K562 (cell line): ENCODE measurements around the gene MAMDC2. TPM values are rescaled to one million over a fixed set of nuclear protein-coding genes. Genes with fewer than 3 reads are reported as not detected.

Experiments used
- ATAC-seq: fragments of 200-7000 bp; cut with Tn5 transposase; 3 replicates; pipeline ENCODE4 v1.9.1; 2020; ENCODE audit warnings: moderate library complexity
- BruUV-seq: library from RNA; stranded (reverse); fragments of 400-500 nt; replicated peaks from 2 replicates; lab custom pipeline; 2021; lab: Mats Ljungman, UMichigan
- CTCF ChIA-PET: fragments of 300-600 bp; formaldehyde crosslinking; extraction: SDS; loops from one replicate; lab custom pipeline; 2021; ENCODE audit warnings: low intra/inter-chr PET ratio; lab: Yijun Ruan, JAX
- POLR2A ChIA-PET: fragments of 300-600, 350-650 bp; sonication (Branson Sonifier 250); formaldehyde crosslinking; extraction: SDS; loops from one replicate; lab custom pipeline; 2021; ENCODE audit warnings: antibody characterized with exemption, inconsistent platforms; lab: Yijun Ruan, JAX
- DNase-seq, 4 experiments: peaks; one replicate each; pipeline versions ENCODE4 v3.0.0 to v3.0.0-alpha.2; 2011 to 2018; ENCODE audit warnings: low spot score in 3 of 4, mixed read lengths in 3 of 4; ENCODE audit errors: extremely low read depth in 1 of 4
- FAIRE-seq: peaks from 2 replicates; lab custom pipeline; 2011; peaks lifted over from hg19 to GRCh38; lab: Jason Lieb, UNC
- H2AFZ ChIP-seq: 2 replicates; pipeline ENCODE4 v1.6.0; 2011; ENCODE audit warnings: low read depth, low read length, control low read depth, inconsistent platforms
- H3K27ac ChIP-seq: fragments of 200-600 bp; 3 replicates; pipeline ENCODE4 v1.8.0; 2011; ENCODE audit warnings: low read depth, mild to moderate bottlenecking, control low read depth, inconsistent platforms, low read length, moderate library complexity, mixed read lengths; ENCODE audit errors: extremely low read depth
- H3K27me3 ChIP-seq, 2 experiments: fragments of 300-600 bp in 1 of 2; 2 replicates in 1 of 2; 3 replicates in 1 of 2; pipeline versions ENCODE4 v1.6.0 to v1.8.0; 2011; ENCODE audit warnings: inconsistent platforms in 2 of 2, low read length in 2 of 2, mild to moderate bottlenecking in 1 of 2, mixed read lengths in 1 of 2, moderate library complexity in 1 of 2; ENCODE audit not compliant: control insufficient read depth in 2 of 2, insufficient read depth in 2 of 2
- H3K36me3 ChIP-seq: fragments of 300-600 bp; 3 replicates; pipeline ENCODE4 v1.8.0; 2011; ENCODE audit warnings: mild to moderate bottlenecking, low read length, inconsistent platforms; ENCODE audit not compliant: control insufficient read depth, insufficient read depth
- H3K4me1 ChIP-seq, 2 experiments: fragments of 200-600 bp in 1 of 2; replicated peaks in 1 of 2; 2 replicates in 1 of 2; 3 replicates in 1 of 2; pipeline versions ENCODE4 v1.5.1 to v1.8.0; 2011; ENCODE audit warnings: inconsistent platforms in 2 of 2, low read length in 2 of 2, mild to moderate bottlenecking in 1 of 2, mixed read lengths in 1 of 2, moderate library complexity in 1 of 2; ENCODE audit not compliant: control insufficient read depth in 2 of 2, insufficient read depth in 2 of 2
- H3K4me2 ChIP-seq: 2 replicates; pipeline ENCODE4 v1.6.1; 2011; ENCODE audit warnings: low read length, control low read depth, inconsistent platforms, mixed read lengths; ENCODE audit not compliant: insufficient read depth
- H3K4me3 ChIP-seq: fragments of 200-600 bp; sonication (generic), shearing (Covaris generic); 2 replicates; pipeline ENCODE4 v1.5.1; 2016; ENCODE audit warnings: control low read depth, inconsistent platforms
- H3K79me2 ChIP-seq: fragments of 200-600 bp; 3 replicates; pipeline ENCODE4 v1.8.0; 2011; ENCODE audit warnings: low read length, inconsistent platforms; ENCODE audit not compliant: control insufficient read depth, insufficient read depth
- H3K9ac ChIP-seq, 2 experiments: 2 replicates each; pipeline versions ENCODE4 v1.6.0 to v1.6.1; 2011; ENCODE audit warnings: low read depth in 2 of 2, low read length in 2 of 2, control low read depth in 1 of 2, inconsistent platforms in 1 of 2, mild to moderate bottlenecking in 1 of 2, mixed read lengths in 1 of 2; ENCODE audit not compliant: insufficient read depth in 1 of 2
- H3K9me1 ChIP-seq: one replicate; pipeline ENCODE4 v1.6.0; 2011; ENCODE audit warnings: inconsistent platforms, mild to moderate bottlenecking, low read length, moderate library complexity; ENCODE audit not compliant: control insufficient read depth, insufficient read depth
- H3K9me3 ChIP-seq: replicated peaks from 2 replicates; pipeline ENCODE4 v1.5.1; 2011; ENCODE audit warnings: low read depth, low read length, inconsistent platforms; ENCODE audit not compliant: control insufficient read depth, insufficient read depth
- H4K20me1 ChIP-seq: replicated peaks from 2 replicates; pipeline ENCODE4 v1.6.1; 2011; ENCODE audit warnings: low read length, inconsistent platforms, mixed read lengths; ENCODE audit not compliant: control insufficient read depth, insufficient read depth
- ADNP ChIP-seq: fragments of 200-800 bp; sonication (Bioruptor generic); IDR thresholded peaks from 2 replicates; pipeline ENCODE4 v1.6.1; 2016; ENCODE audit warnings: missing genetic modification characterization, missing compliant biosample characterization
- CBFB ChIP-seq: sonication (generic); formaldehyde crosslinking; IDR thresholded peaks from 2 replicates; pipeline ENCODE4 v1.4.0; 2020; ENCODE audit warnings: mild to moderate bottlenecking, missing genetic modification reagents
- CTBP1 ChIP-seq: fragments of 450-650 bp; IDR thresholded peaks from 2 replicates; pipeline ENCODE4 v1.6.1; 2016; ENCODE audit warnings: borderline replicate concordance
- HEY1 ChIP-seq: fragments of 250-450 bp; sonication (Bioruptor Pico); IDR thresholded peaks from 2 replicates; pipeline ENCODE4 v1.5.0; 2020; ENCODE audit warnings: mild to moderate bottlenecking, moderate library complexity, borderline replicate concordance
- HMG20B ChIP-seq: fragments of 250-450 bp; sonication (Bioruptor Pico); IDR thresholded peaks from 2 replicates; pipeline ENCODE4 v1.5.0; 2021; ENCODE audit warnings: mild to moderate bottlenecking
- HNRNPLL ChIP-seq: fragments of 200-400 bp; formaldehyde crosslinking; IDR thresholded peaks from 2 replicates; pipeline ENCODE4 v1.6.1; 2017; ENCODE audit warnings: low read length, low read depth, mild to moderate bottlenecking; ENCODE audit not compliant: poor library complexity, severe bottlenecking
- POLR2A ChIP-seq: fragments of 450-650 bp; conservative IDR thresholded peaks from 2 replicates; pipeline ENCODE4 v1.6.1; 2016
- RBM25 ChIP-seq: fragments of 200-400 bp; formaldehyde crosslinking; IDR thresholded peaks from 2 replicates; pipeline ENCODE4 v1.6.1; 2018; ENCODE audit warnings: low read length, low read depth, moderate library complexity; ENCODE audit not compliant: severe bottlenecking
- USF2 ChIP-seq: sonication (generic); formaldehyde crosslinking; IDR thresholded peaks from 2 replicates; pipeline ENCODE4 v1.5.0; 2020; ENCODE audit warnings: missing genetic modification reagents
- YY1 ChIP-seq, 3 experiments: IDR thresholded peaks; 2 replicates each; pipeline ENCODE4 v1.6.1; 2011; ENCODE audit warnings: low read length in 2 of 3, mild to moderate bottlenecking in 2 of 3, moderate library complexity in 2 of 3, borderline replicate concordance in 1 of 3, control low read depth in 1 of 3, low read depth in 1 of 3; ENCODE audit not compliant: insufficient read depth in 3 of 3, insufficient replicate concordance in 2 of 3, control insufficient read depth in 1 of 3, insufficient read length in 1 of 3; ENCODE audit errors: extremely low read depth in 1 of 3
- ZBTB43 ChIP-seq: sonication (generic); formaldehyde crosslinking; IDR thresholded peaks from 2 replicates; pipeline ENCODE4 v1.8.0; 2023; ENCODE audit warnings: mild to moderate bottlenecking, missing genetic modification reagents
- ZNF707 ChIP-seq: fragments of 250-450 bp; sonication (Bioruptor Pico); conservative IDR thresholded peaks from 2 replicates; pipeline ENCODE4 v1.8.0; 2022; ENCODE audit warnings: inconsistent platforms, mild to moderate bottlenecking, moderate library complexity
- in situ Hi-C: fragments of 300-500 bp; cut with MboI; formaldehyde crosslinking; loops from 4 replicates; pipeline ENCODE4 v1.15.0; 2018; ENCODE audit warnings: inconsistent platforms, mixed read lengths
- intact Hi-C: fragments of 100-400 bp; cut with micrococcal nuclease; formaldehyde crosslinking; loops from 2 replicates; pipeline ENCODE4 v1.14.2; 2022
- polyA plus RNA-seq, 8 experiments: library from polyadenylated mRNA; depleted of rRNA in 4 of 8; stranded (reverse) in 5 of 8; unstranded in 3 of 8; fragments of >200 nt; fragmentation: Nextera tagmentation in 2 of 8; fragmentation: Illumina TruSeq in 1 of 8; extraction: Ambion mirVana in 2 of 8; extraction: Trizol in 1 of 8; gene quantifications; 2 replicates each; pipeline versions ENCODE4 v1.2.1 to v1.2.3, GENCODE V29; 2011 to 2014; ENCODE audit warnings: inconsistent platforms in 1 of 8, missing spikeins in 1 of 8
- total RNA-seq, 7 experiments: library from RNA; depleted of rRNA in 6 of 7; stranded (reverse); fragments of >200 nt in 6 of 7; fragmentation: Illumina TruSeq in 2 of 7; extraction: Trizol in 2 of 7; gene quantifications; 2 replicates each; pipeline versions ENCODE4 v1.2.1 to v1.2.3, GENCODE V29; 2011 to 2021; ENCODE audit warnings: low replicate concordance in 1 of 7
- TF ChIP-seq, protein P1 (sequence below): fragments of 250-450 bp; sonication (Bioruptor Pico); IDR thresholded peaks from 2 replicates; pipeline ENCODE4 v1.8.0; 2022; ENCODE audit warnings: moderate library complexity, mild to moderate bottlenecking, inconsistent platforms
- TF ChIP-seq, protein P2 (sequence below): fragments of 250-450 bp; sonication (Bioruptor Pico); IDR thresholded peaks from 2 replicates; pipeline ENCODE4 v1.8.0; 2021; ENCODE audit warnings: borderline replicate concordance, mild to moderate bottlenecking, moderate library complexity; ENCODE audit not compliant: poor library complexity, severe bottlenecking
- TF ChIP-seq, protein P3 (sequence below): sonication (generic); formaldehyde crosslinking; IDR thresholded peaks from 2 replicates; pipeline ENCODE4 v1.8.1; 2023; ENCODE audit warnings: mild to moderate bottlenecking, missing genetic modification reagents

The MAMDC2 gene
- total and polyA plus RNA-seq, 9 of the 15 experiments (the other 6 are each of a cell fraction or from before 2014, with no cell fraction given), result 0.01 to 0.03 TPM; not detected in 7

DNA sequence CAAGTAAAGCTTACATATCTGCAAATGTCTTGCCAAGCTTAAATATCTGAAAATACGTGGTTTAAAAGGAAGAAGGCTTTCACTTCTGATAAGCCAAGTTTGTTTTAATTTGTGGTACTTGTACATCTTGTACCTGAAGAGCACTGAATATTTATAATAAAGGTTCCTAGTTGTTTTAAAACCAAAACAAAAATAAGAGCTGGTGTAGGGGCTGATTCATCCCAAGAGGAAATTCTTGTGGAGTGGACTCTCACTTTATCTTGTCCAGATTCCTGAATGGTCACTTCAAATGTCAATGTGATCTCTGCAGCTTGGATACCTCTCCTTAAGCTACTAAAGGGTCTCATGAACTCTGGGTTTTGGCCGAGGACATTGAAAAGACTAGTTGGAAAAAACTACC lies 29.5 kb downstream of the MAMDC2 start (continued):
- TF ChIP-seq USF2 (CRISPR knock-in tag), result no peak

DNA sequence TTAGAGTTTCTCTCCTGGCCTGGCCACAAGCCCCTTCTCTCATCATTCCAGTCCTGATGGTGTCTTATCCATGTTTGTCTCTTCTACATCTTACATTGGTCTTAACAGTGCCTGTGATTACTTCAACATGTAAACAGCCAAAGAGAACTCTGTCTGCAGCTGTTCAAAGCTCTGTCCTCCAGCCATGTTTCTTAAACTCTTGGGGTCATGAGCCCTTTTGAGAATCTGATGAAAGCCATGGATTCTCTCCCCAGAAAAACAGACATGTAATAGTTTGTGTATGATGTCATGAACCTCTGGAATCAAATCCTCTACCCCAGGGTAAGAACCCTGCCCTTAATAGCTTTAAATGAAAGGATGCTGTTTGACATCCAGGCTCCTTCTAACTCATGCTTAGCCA lies 30.1 kb downstream of the MAMDC2 start:
- no peaks in the 10 kb centered on the region for H3K9me1 ChIP-seq
- no peak overlapping the region for H3K9ac ChIP-seq
- H3K4me1 ChIP-seq, result no peaks in the 10 kb centered on the region
- in situ Hi-C loops, result no loop called here
- BruUV-seq, result no TSS peak
- H3K27me3 ChIP-seq, result no peaks in the 10 kb centered on the region
- no peak overlapping the region for H3K27ac ChIP-seq
- no peak for FAIRE-seq
- no peak overlapping the region for H3K4me3 ChIP-seq
- ATAC-seq, result no peak
- H3K9me3 ChIP-seq, result no peaks in the 10 kb centered on the region
- H3K4me2 ChIP-seq, result no peak overlapping the region
- POLR2A ChIA-PET, result interaction anchor here (0.5 kb wide), 1 partner anchor 25 kb away, joined by 5 read pairs; no protein-coding TSS in a partner anchor
- no peaks in the 10 kb centered on the region for H3K36me3 ChIP-seq
- CTCF ChIA-PET, result no interaction called here
- H2AFZ ChIP-seq, result no peak overlapping the region
- no peaks in the 10 kb centered on the region; the same call in 1 of the 2 replicates for H4K20me1 ChIP-seq
- no peak for DNase-seq
- H3K79me2 ChIP-seq, result no peaks in the 10 kb centered on the region
- intact Hi-C loops, result no loop called here
- TF ChIP-seq, protein P1, sequence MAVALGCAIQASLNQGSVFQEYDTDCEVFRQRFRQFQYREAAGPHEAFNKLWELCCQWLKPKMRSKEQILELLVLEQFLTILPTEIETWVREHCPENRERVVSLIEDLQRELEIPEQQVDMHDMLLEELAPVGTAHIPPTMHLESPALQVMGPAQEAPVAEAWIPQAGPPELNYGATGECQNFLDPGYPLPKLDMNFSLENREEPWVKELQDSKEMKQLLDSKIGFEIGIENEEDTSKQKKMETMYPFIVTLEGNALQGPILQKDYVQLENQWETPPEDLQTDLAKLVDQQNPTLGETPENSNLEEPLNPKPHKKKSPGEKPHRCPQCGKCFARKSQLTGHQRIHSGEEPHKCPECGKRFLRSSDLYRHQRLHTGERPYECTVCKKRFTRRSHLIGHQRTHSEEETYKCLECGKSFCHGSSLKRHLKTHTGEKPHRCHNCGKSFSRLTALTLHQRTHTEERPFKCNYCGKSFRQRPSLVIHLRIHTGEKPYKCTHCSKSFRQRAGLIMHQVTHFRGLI, result no peak
- no peak for TF ChIP-seq CBFB
- no peak for TF ChIP-seq YY1 (IDR thresholded peaks at IDR 0.05; ENCODE audit: borderline replicate concordance in 1 of 3, control insufficient read depth in 1 of 3, extremely low read depth in 1 of 3, insufficient read depth in 3 of 3, insufficient read length in 1 of 3, insufficient replicate concordance in 2 of 3, low read depth in 1 of 3, low read length in 2 of 3)
- no peak for TF ChIP-seq HNRNPLL
- TF ChIP-seq, protein P2, sequence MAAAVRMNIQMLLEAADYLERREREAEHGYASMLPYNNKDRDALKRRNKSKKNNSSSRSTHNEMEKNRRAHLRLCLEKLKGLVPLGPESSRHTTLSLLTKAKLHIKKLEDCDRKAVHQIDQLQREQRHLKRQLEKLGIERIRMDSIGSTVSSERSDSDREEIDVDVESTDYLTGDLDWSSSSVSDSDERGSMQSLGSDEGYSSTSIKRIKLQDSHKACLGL (CRISPR knock-in tag), result no peak
- no peak for TF ChIP-seq POLR2A
- no peak for TF ChIP-seq CTBP1
- no peak for TF ChIP-seq HEY1
- no peak for TF ChIP-seq HMG20B (CRISPR knock-in tag)
- TF ChIP-seq RBM25, result no peak
- no peak for TF ChIP-seq ADNP
- no peak for TF ChIP-seq ZBTB43 (CRISPR knock-in tag)
- TF ChIP-seq ZNF707 (CRISPR knock-in tag), result no peak
- TF ChIP-seq, protein P3, sequence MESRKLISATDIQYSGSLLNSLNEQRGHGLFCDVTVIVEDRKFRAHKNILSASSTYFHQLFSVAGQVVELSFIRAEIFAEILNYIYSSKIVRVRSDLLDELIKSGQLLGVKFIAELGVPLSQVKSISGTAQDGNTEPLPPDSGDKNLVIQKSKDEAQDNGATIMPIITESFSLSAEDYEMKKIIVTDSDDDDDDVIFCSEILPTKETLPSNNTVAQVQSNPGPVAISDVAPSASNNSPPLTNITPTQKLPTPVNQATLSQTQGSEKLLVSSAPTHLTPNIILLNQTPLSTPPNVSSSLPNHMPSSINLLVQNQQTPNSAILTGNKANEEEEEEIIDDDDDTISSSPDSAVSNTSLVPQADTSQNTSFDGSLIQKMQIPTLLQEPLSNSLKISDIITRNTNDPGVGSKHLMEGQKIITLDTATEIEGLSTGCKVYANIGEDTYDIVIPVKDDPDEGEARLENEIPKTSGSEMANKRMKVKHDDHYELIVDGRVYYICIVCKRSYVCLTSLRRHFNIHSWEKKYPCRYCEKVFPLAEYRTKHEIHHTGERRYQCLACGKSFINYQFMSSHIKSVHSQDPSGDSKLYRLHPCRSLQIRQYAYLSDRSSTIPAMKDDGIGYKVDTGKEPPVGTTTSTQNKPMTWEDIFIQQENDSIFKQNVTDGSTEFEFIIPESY, result no peak
